Heart left ventricle (tissue), 13 donors: Measurements from ENCODE around the gene GHITM.
"Not testable (repeated sequence)": the region's sequence is repeated elsewhere in the genome, so short reads cannot be mapped to it uniquely, and the experiment has no call there.

Source experiments
- POLR2A ChIP-seq, 2 donors: fragments of 450-650 bp; IDR thresholded peaks; one replicate each; pipeline ENCODE4 v1.6.1; 2017; ENCODE audit warnings: antibody characterized with exemption in 2 of 2, mild to moderate bottlenecking in 2 of 2, moderate library complexity in 2 of 2
- TF ChIP-seq, protein P1 (sequence below), 12 donors: fragments of 200-600 bp; sonication (generic) in 4 of 12; IDR thresholded peaks; one replicate each; pipeline versions ENCODE4 v1.5.0 to v1.8.0; 2018 to 2022; ENCODE audit warnings: antibody characterized with exemption in 12 of 12, mild to moderate bottlenecking in 5 of 12
- donor health status: ischemic (EF 13 %, LVEDD 7.1; RV severe dilation, severe dysfunction).
- donor health status: DM: no; HTN: yes; CAD: no.
- donor health status: DM: no; HTN: no; CAD: no.
- donor health status: ischemic (EF 25% LVEDD 6.9; RV normal size, moderate dysfunction).
- donor health status: ischemic (EF 25% LVEDD 5.7; RV mildly dilated, moderate dysfunction).
- donor health status: ischemic (EF 35%, LVEDD 5.7; RV mildly dilated, moderate dysfunction).
- donor health status: nonischemic (EF 11% LVEDD 7.7; RV severe dilation, severe dysfunction).
- donor health status: DM: yes; HTN: yes; CAD: no.
- donor health status: PGD.
- donor health status: ischemic (EF 29% LVEDD 5.4; RV normal size, mild dysfunction).
- donor health status: nonischemic (EF 23%, LVEDD 6.1; RV moderate dilation, normal function).

DNA sequence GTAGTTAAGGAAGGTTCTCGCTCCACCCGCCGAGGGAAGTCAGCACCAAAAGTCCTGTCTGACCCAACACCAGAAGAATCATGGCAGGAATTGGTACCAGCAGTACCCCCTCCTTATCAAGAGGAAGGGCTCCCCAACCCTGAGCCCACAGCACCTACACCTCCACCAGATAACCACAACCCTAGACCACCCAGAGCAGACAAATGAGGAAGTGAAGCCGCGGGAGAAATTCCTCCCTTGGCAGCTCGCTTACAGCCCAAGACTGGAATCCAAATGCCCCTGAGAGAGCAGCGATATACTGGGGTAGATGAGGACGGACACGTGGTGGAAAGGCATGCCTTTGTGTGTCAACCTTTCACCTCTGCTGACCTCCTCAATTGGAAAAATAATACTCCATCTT is 29.5 kb upstream of the GHITM start:
- TF ChIP-seq, protein P1, sequence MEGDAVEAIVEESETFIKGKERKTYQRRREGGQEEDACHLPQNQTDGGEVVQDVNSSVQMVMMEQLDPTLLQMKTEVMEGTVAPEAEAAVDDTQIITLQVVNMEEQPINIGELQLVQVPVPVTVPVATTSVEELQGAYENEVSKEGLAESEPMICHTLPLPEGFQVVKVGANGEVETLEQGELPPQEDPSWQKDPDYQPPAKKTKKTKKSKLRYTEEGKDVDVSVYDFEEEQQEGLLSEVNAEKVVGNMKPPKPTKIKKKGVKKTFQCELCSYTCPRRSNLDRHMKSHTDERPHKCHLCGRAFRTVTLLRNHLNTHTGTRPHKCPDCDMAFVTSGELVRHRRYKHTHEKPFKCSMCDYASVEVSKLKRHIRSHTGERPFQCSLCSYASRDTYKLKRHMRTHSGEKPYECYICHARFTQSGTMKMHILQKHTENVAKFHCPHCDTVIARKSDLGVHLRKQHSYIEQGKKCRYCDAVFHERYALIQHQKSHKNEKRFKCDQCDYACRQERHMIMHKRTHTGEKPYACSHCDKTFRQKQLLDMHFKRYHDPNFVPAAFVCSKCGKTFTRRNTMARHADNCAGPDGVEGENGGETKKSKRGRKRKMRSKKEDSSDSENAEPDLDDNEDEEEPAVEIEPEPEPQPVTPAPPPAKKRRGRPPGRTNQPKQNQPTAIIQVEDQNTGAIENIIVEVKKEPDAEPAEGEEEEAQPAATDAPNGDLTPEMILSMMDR (IDR thresholded peaks at IDR 0.05), result not testable (repeated sequence)
- TF ChIP-seq POLR2A (IDR thresholded peaks at IDR 0.05), result not testable (repeated sequence)
